ENCODE data around the gene BTNL8.

- no peak for TF ChIP-seq ZNF274 (IDR thresholded peaks at IDR 0.05; ENCODE audit: low read depth, low read length)
- TF ChIP-seq YY1 (IDR thresholded peaks at IDR 0.05; ENCODE audit: insufficient read depth, insufficient read length), result no peak
Measured at GRCh38 chr5:180908998-180909731, 10.2 kb downstream of the BTNL8 start.

Data from NT2/D1 (cell line).